Subcutaneous abdominal adipose tissue (tissue), 5 donors: ENCODE results near the gene PPP3CA.

ENCODE experiments used
- H3K27ac ChIP-seq: one replicate; pipeline ENCODE4 v1.7.0; 2013; ENCODE audit warnings: low read depth, mild to moderate bottlenecking, inconsistent platforms, low read length, moderate library complexity
- H3K27me3 ChIP-seq, 5 donors: one replicate each; pipeline ENCODE4 v1.7.0; 2013; ENCODE audit warnings: low read length in 5 of 5, inconsistent platforms in 1 of 5; ENCODE audit not compliant: control insufficient read depth in 5 of 5, insufficient read depth in 4 of 5
- H3K36me3 ChIP-seq, 5 donors: one replicate each; pipeline ENCODE4 v1.7.0; 2013; ENCODE audit warnings: low read length in 5 of 5; ENCODE audit not compliant: control insufficient read depth in 5 of 5, insufficient read depth in 5 of 5
- H3K4me1 ChIP-seq, 5 donors: one replicate each; pipeline ENCODE4 v1.7.0; 2013; ENCODE audit warnings: low read length in 5 of 5, mild to moderate bottlenecking in 3 of 5, moderate library complexity in 1 of 5; ENCODE audit not compliant: control insufficient read depth in 5 of 5, insufficient read depth in 5 of 5
- H3K4me3 ChIP-seq, 5 donors: one replicate each; pipeline ENCODE4 v1.7.0; 2013; ENCODE audit warnings: low read length in 5 of 5, low read depth in 1 of 5
- H3K9ac ChIP-seq, 5 donors: one replicate each; pipeline ENCODE4 v1.7.0; 2013; ENCODE audit warnings: low read length in 5 of 5, mild to moderate bottlenecking in 4 of 5, moderate library complexity in 3 of 5
- H3K9me3 ChIP-seq, 5 donors: one replicate each; pipeline ENCODE4 v1.7.0; 2013; ENCODE audit warnings: low read length in 5 of 5; ENCODE audit not compliant: control insufficient read depth in 5 of 5
- donor health status: healthy.
- donor health status: healthy.
- donor health status: healthy.
- donor health status: healthy.
- donor health status: healthy.

Gene PPP3CA

GRCh38 chr4:100982345-100982744 lies 365.0 kb downstream of the PPP3CA start:
- H3K4me3 ChIP-seq: no peak overlapping the region
- no peaks in the 10 kb centered on the region for H3K36me3 ChIP-seq
- no peak overlapping the region for H3K9ac ChIP-seq
- H3K27me3 ChIP-seq: no peaks in the 10 kb centered on the region
- no peaks in the 10 kb centered on the region for H3K9me3 ChIP-seq
- H3K27ac ChIP-seq: no peak overlapping the region
- H3K4me1 ChIP-seq: peaks cover 0 to 19% (median 16%) of the 10 kb centered on the region in 5 donors

GRCh38 chr4:100981447-100982204 lies 365.7 kb downstream of the PPP3CA start:
- no peak overlapping the region for H3K9ac ChIP-seq
- peaks cover 0 to 21% (median 18%) of the 10 kb centered on the region in 5 donors for H3K4me1 ChIP-seq
- no peaks in the 10 kb centered on the region for H3K27me3 ChIP-seq
- H3K4me3 ChIP-seq: no peak overlapping the region
- H3K36me3 ChIP-seq: no peaks in the 10 kb centered on the region
- H3K27ac ChIP-seq: peak overlapping the region; percentile 2
- no peaks in the 10 kb centered on the region for H3K9me3 ChIP-seq

- Histone ChIP-seq H3K4me1 (peaks cover 0 to 21% (median 18%) of the 10 kb centered on the region in 5 donors), H3K27ac (no peak overlapping the region), H3K27me3 (no peaks in the 10 kb centered on the region), H3K9ac (no peak overlapping the region), H3K4me3 (no peak overlapping the region), H3K9me3 (no peaks in the 10 kb centered on the region), H3K36me3 (no peaks in the 10 kb centered on the region)
These were observed 367.6 kb downstream of the PPP3CA start for GRCh38 chr4:100979736-100980135.

- Histone ChIP-seq H3K4me3 (no peak overlapping the region), H3K27me3 (no peaks in the 10 kb centered on the region), H3K36me3 (no peaks in the 10 kb centered on the region), H3K9me3 (no peaks in the 10 kb centered on the region), H3K9ac (no peak overlapping the region), H3K27ac (no peak overlapping the region), H3K4me1 (peaks cover 0 to 21% (median 18%) of the 10 kb centered on the region in 5 donors)
These were observed 369.5 kb downstream of the PPP3CA start for GRCh38 chr4:100977746-100978397.

- H3K9me3 ChIP-seq: no peaks in the 10 kb centered on the region
- H3K4me3 ChIP-seq: no peak overlapping the region
- H3K27me3 ChIP-seq: no peaks in the 10 kb centered on the region
- no peak overlapping the region for H3K27ac ChIP-seq
- H3K9ac ChIP-seq: no peak overlapping the region
- no peaks in the 10 kb centered on the region for H3K36me3 ChIP-seq
- peaks cover 0 to 21% (median 18%) of the 10 kb centered on the region in 5 donors for H3K4me1 ChIP-seq
These were observed 370.1 kb downstream of the PPP3CA start for GRCh38 chr4:100977274-100977673.
